Measurements from ENCODE around the gene LAMC2.
"Not testable (repeated sequence)": the region's sequence is repeated elsewhere in the genome, so short reads cannot be mapped to it uniquely, and the experiment has no call there.

LAMC2 gene

GRCh38 chr1:183239220-183239742 lies 53.2 kb downstream of the LAMC2 start:
- H3K4me3 ChIP-seq (ENCODE audit: low read depth in 1 of 2, low read length in 2 of 2), result no peak overlapping the region
- H3K27me3 ChIP-seq (ENCODE audit: insufficient read depth, low read length, poor library complexity), result no peaks in the 10 kb centered on the region
- ATAC-seq (ENCODE audit: insufficient read depth, low read depth) (no peak), DNase-seq (no peak)
- no peak overlapping the region for H3K4me2 ChIP-seq (ENCODE audit: insufficient read depth, low read length)
- H3K9ac ChIP-seq (ENCODE audit: low read depth, low read length), result no peak overlapping the region
- no peak overlapping the region for H3K27ac ChIP-seq (ENCODE audit: low read length)
- H4K20me1 ChIP-seq (ENCODE audit: insufficient read depth, low read length), result no peaks in the 10 kb centered on the region
- no peak overlapping the region for H2AFZ ChIP-seq (ENCODE audit: low read depth, low read length)
- no peaks in the 10 kb centered on the region for H3K79me2 ChIP-seq (ENCODE audit: insufficient read depth, low read length)
- no peaks in the 10 kb centered on the region for H3K36me3 ChIP-seq (ENCODE audit: insufficient read depth, low read length)
- no peaks in the 10 kb centered on the region for H3K4me1 ChIP-seq (ENCODE audit: insufficient read depth, low read length)
- H3K9me3 ChIP-seq (ENCODE audit: insufficient read depth, low read length, severe bottlenecking), result no peaks in the 10 kb centered on the region
- no peak for TF ChIP-seq EZH2 (IDR thresholded peaks at IDR 0.05; ENCODE audit: borderline replicate concordance, low read depth, low read length, severe bottlenecking)
- TF ChIP-seq, protein P1, sequence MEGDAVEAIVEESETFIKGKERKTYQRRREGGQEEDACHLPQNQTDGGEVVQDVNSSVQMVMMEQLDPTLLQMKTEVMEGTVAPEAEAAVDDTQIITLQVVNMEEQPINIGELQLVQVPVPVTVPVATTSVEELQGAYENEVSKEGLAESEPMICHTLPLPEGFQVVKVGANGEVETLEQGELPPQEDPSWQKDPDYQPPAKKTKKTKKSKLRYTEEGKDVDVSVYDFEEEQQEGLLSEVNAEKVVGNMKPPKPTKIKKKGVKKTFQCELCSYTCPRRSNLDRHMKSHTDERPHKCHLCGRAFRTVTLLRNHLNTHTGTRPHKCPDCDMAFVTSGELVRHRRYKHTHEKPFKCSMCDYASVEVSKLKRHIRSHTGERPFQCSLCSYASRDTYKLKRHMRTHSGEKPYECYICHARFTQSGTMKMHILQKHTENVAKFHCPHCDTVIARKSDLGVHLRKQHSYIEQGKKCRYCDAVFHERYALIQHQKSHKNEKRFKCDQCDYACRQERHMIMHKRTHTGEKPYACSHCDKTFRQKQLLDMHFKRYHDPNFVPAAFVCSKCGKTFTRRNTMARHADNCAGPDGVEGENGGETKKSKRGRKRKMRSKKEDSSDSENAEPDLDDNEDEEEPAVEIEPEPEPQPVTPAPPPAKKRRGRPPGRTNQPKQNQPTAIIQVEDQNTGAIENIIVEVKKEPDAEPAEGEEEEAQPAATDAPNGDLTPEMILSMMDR (IDR thresholded peaks at IDR 0.05; ENCODE audit: borderline replicate concordance, extremely low read depth, low read length, poor library complexity, severe bottlenecking), result no peak

DNA sequence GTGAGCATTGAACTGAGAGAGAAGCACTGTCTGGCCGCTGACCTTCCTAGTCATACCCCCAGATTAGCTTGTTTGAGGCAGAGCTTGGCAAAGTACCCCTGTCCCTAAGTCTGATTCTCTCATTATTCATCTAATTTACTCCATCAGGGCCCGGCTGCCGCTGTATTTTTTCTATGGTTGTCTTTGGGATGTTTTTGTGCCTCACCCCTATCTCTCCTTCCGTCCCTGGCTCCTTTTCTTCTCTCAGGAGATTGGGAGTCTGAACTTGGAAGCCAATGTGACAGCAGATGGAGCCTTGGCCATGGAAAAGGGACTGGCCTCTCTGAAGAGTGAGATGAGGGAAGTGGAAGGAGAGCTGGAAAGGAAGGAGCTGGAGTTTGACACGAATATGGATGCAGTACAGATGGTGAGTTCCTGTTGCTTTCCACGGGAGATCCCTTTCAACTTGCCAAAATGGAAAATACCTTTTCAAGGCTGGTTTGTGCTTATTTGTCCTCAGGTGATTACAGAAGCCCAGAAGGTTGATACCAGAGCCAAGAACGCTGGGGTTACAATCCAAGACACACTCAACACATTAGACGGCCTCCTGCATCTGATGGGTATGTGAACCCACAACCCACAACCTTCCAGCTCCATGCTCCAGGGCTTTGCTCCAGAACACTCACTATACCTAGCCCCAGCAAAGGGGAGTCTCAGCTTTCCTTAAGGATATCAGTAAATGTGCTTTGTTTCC lies 53.9 kb downstream of the LAMC2 start:
- Histone ChIP-seq H3K27me3 (ENCODE audit: insufficient read depth, low read length, poor library complexity) (no peaks in the 10 kb centered on the region), H3K9me3 (ENCODE audit: insufficient read depth, low read length, severe bottlenecking) (no peaks in the 10 kb centered on the region), H3K79me2 (ENCODE audit: insufficient read depth, low read length) (no peaks in the 10 kb centered on the region), H3K36me3 (ENCODE audit: insufficient read depth, low read length) (no peaks in the 10 kb centered on the region), H3K4me1 (ENCODE audit: insufficient read depth, low read length) (no peaks in the 10 kb centered on the region), H3K27ac (ENCODE audit: low read length) (no peak overlapping the region), H3K4me2 (ENCODE audit: insufficient read depth, low read length) (no peak overlapping the region), H4K20me1 (ENCODE audit: insufficient read depth, low read length) (no peaks in the 10 kb centered on the region), H3K4me3 (ENCODE audit: low read depth in 1 of 2, low read length in 2 of 2) (no peak overlapping the region), H3K9ac (ENCODE audit: low read depth, low read length) (no peak overlapping the region), H2AFZ (ENCODE audit: low read depth, low read length) (no peak overlapping the region)
- ATAC-seq (ENCODE audit: insufficient read depth, low read depth) (no peak), DNase-seq (no peak)
- TF ChIP-seq, protein P1 (IDR thresholded peaks at IDR 0.05; ENCODE audit: borderline replicate concordance, extremely low read depth, low read length, poor library complexity, severe bottlenecking), result no peak
- no peak for TF ChIP-seq EZH2 (IDR thresholded peaks at IDR 0.05; ENCODE audit: borderline replicate concordance, low read depth, low read length, severe bottlenecking)

DNA sequence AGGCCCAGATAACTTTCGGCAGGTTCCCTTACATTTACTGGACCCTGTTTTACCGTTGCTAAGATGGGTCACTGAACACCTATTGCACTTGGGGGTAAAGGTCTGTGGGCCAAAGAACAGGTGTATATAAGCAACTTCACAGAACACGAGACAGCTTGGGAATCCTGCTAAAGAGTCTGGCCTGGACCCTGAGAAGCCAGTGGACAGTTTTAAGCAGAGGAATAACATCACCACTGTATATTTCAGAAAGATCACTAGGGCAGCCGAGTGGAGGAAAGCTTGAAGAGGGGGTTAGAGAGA lies 54.4 kb downstream of the LAMC2 start:
- Histone ChIP-seq H4K20me1 (ENCODE audit: insufficient read depth, low read length) (no peaks in the 10 kb centered on the region), H3K4me1 (ENCODE audit: insufficient read depth, low read length) (no peaks in the 10 kb centered on the region), H3K4me3 (ENCODE audit: low read depth in 1 of 2, low read length in 2 of 2) (no peak overlapping the region), H3K79me2 (ENCODE audit: insufficient read depth, low read length) (no peaks in the 10 kb centered on the region), H3K4me2 (ENCODE audit: insufficient read depth, low read length) (no peak overlapping the region), H3K9me3 (ENCODE audit: insufficient read depth, low read length, severe bottlenecking) (no peaks in the 10 kb centered on the region), H3K36me3 (ENCODE audit: insufficient read depth, low read length) (no peaks in the 10 kb centered on the region), H3K27me3 (ENCODE audit: insufficient read depth, low read length, poor library complexity) (no peaks in the 10 kb centered on the region), H3K27ac (ENCODE audit: low read length) (no peak overlapping the region), H2AFZ (ENCODE audit: low read depth, low read length) (no peak overlapping the region), H3K9ac (ENCODE audit: low read depth, low read length) (no peak overlapping the region)
- no peak for ATAC-seq (ENCODE audit: insufficient read depth, low read depth)
- no peak for DNase-seq
- TF ChIP-seq, protein P1 (IDR thresholded peaks at IDR 0.05; ENCODE audit: borderline replicate concordance, extremely low read depth, low read length, poor library complexity, severe bottlenecking), result no peak

DNA sequence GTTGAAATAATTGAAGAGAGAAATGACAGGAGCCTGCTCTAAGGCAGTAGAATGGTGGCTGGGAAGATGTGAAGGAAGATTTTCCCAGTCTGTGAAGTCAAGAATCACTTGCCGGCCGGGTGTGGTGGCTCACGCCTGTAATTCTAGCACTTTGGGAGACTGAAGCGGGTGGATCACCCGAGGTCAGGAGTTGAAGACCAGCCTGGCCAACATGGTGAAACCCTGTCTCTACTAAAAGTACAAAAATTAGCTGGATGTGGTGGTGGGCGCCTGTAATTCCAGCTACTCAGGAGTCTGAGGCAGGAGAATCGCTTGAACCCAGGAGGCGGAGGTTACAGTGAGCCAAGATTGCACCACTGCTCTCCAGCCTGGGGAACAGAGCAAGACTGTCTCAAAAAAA lies 54.8 kb downstream of the LAMC2 start:
- H2AFZ ChIP-seq (ENCODE audit: low read depth, low read length); H3K9ac ChIP-seq (ENCODE audit: low read depth, low read length); H3K9me3 ChIP-seq (ENCODE audit: insufficient read depth, low read length, severe bottlenecking); ATAC-seq (ENCODE audit: insufficient read depth, low read depth); H3K27ac ChIP-seq (ENCODE audit: low read length); H4K20me1 ChIP-seq (ENCODE audit: insufficient read depth, low read length); H3K27me3 ChIP-seq (ENCODE audit: insufficient read depth, low read length, poor library complexity); H3K36me3 ChIP-seq (ENCODE audit: insufficient read depth, low read length); H3K4me2 ChIP-seq (ENCODE audit: insufficient read depth, low read length); H3K4me3 ChIP-seq (ENCODE audit: low read depth in 1 of 2, low read length in 2 of 2); H3K4me1 ChIP-seq (ENCODE audit: insufficient read depth, low read length); DNase-seq; H3K79me2 ChIP-seq (ENCODE audit: insufficient read depth, low read length): not testable (repeated sequence)
